HG03039 (cell line): ENCODE results near the gene SLC29A3.

Experiments used
- ATAC-seq: cut with Tn5 transposase; IDR thresholded peaks from one replicate; pipeline ENCODE4 v1.9.1; 2021; ENCODE audit warnings: mild to moderate bottlenecking, moderate library complexity; ENCODE audit not compliant: unreplicated experiment

The SLC29A3 gene

GRCh38 chr10:71390921-71391690 lies 72.0 kb downstream of the SLC29A3 start:
- ATAC-seq, result no peak

- no peak for ATAC-seq
These were observed 72.6 kb downstream of the SLC29A3 start for GRCh38 chr10:71391701-71392100.

DNA sequence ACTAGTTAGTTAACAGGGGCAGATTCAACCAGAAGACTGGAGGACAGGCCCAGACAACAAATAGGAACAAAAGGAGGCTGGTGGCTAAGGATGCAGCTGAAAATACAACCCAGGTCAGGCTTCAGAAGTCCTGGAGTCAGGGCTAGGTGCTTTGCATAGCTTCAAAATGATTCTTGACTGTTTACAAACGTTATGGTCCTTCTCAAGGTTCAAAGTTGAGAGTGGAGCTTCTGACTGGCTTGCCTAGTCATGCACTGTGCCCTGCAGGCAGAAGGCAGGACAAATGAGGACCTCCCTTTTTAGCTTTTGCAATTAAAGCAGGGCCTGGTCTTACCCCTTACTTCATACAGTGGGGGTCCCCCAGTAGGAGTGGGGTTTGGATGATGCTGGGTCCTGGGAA lies 73.2 kb downstream of the SLC29A3 start:
- no peak for ATAC-seq

GRCh38 chr10:71392791-71393781 lies 74.0 kb downstream of the SLC29A3 start:
- no peak for ATAC-seq

GRCh38 chr10:71393841-71394475 lies 74.9 kb downstream of the SLC29A3 start:
- ATAC-seq, result no peak

- no peak for ATAC-seq
These were observed 76.0 kb downstream of the SLC29A3 start for GRCh38 chr10:71394926-71395562.

DNA sequence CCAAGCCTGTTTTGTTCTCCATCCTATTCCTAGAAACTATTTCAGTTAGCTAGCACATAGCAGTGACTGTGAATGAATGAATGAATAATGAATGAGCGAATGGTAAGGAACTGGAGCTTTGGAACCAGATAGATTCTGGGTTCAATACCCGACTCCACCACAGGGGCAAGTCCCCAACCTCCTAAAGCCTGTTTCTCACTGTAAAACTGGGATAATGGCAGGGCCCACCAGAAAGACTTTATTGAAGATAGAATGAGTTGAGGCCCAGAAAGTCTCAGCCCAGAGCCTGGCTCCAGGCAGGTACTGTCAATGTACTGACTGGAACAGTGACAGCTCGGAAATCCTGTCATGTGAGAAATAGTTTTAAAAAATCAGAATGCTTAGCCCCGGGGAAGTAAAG lies 76.6 kb downstream of the SLC29A3 start:
- ATAC-seq, result no peak

- no peak for ATAC-seq
These were observed 77.1 kb downstream of the SLC29A3 start for GRCh38 chr10:71396084-71396710.

DNA sequence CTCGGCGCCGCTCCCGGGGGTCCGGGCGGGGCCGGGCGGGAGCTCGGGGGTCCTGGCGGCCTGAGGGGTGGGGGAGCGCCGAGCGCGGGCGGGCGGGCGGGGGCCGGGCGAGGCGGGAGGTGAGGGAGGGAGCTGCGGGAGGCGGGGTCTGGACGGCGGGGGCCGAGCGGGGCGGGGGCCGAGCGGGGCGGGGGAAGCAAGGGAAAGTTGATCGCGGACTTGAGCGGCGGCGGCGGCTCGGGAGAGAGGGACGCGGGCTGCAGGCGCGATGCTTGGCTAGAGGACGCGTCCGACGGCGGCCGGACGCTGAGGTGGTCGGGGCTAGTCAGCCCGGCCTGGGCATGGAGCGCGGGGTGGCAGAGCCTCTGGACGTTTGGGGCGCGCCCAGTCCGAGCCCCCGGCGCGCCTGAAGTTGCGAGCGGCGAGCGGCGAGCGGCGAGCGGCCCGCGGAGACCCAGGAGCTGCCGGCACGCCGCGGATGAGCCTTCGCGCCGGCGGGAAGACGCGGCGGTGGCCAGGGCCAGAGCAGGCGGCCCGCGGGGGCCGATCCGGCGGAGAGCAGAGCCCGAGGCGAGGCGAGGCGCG lies 77.7 kb downstream of the SLC29A3 start, which contains the start of gene CDH23:
TSS of gene CDH23 (plus strand) at position 210 of the 585 bp plus-strand sequence. CDS start 42,912 bp downstream, outside the sequence.
- ATAC-seq, result no peak

GRCh38 chr10:71397296-71398212 lies 78.5 kb downstream of the SLC29A3 start:
- ATAC-seq, result no peak

DNA sequence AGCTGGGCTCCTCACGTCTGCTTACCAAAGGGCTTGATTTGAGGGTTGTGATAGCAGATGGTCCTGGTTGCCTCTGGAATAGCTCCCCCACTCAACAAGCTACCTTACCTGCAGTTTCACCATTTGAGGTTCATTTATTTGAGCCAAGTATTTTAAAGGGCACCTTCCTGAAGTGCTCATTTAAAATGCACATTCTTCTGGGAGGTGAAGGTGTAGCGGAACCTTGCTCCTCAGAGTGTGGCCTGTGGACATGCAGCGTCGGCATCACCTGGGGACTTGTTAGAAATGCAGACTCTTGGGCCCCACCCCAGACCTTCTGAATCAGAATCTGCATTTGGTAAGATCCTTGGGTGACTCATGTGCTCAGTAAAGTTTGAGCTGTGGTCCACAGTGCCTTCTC lies 79.9 kb downstream of the SLC29A3 start:
- ATAC-seq, result no peak

DNA sequence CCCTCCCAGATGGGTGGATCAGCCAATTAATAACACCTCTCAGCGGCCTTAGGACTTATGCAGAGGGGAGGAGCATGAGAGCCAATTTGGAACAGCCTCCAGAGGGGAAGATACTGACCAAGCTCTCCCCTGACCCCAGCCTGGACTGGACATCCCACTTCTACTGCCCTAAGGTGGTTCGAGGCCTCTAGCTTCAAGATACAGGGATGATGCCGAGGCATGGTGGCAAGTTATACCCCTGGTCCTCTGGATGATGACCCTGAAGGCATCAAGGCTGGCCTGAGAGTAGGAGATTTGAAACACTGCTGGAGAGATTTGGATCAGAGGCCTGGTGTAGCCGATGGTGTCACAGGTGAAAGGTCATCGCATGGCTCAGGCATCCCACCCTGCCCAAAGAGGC lies 80.9 kb downstream of the SLC29A3 start:
- no peak for ATAC-seq

DNA sequence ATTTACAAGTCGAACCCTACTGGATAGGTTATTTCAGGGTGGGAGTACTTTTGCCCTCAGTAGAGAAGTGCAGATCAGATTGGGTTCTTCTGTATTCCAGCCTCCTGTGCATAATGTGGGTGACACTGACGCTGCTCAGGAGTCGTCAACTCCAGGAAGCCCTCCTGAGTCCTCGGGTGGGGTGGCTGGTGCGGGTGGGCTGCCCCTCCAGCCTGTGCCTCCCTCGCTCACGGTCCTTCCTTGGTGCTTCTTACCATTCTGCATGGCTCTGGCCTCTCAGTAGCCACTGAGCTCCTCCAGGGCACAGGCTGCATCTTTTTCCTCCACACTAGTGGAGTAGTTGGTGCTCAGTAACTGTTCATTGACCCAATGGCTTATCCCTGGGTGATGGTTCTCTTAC lies 82.0 kb downstream of the SLC29A3 start:
- ATAC-seq, result no peak

- no peak for ATAC-seq
These were observed 82.9 kb downstream of the SLC29A3 start for GRCh38 chr10:71402005-71402404.

GRCh38 chr10:71404503-71405295 lies 85.6 kb downstream of the SLC29A3 start:
- ATAC-seq, result no peak

GRCh38 chr10:71406878-71407277 lies 87.8 kb downstream of the SLC29A3 start:
- ATAC-seq, result no peak

- no peak for ATAC-seq
These were observed 89.6 kb downstream of the SLC29A3 start for GRCh38 chr10:71408436-71409225.
